ENCODE measurements around the gene USP35.
"Not testable (repeated sequence)": the region's sequence is repeated elsewhere in the genome, so short reads cannot be mapped to it uniquely, and the experiment has no call there.

The USP35 gene

DNA sequence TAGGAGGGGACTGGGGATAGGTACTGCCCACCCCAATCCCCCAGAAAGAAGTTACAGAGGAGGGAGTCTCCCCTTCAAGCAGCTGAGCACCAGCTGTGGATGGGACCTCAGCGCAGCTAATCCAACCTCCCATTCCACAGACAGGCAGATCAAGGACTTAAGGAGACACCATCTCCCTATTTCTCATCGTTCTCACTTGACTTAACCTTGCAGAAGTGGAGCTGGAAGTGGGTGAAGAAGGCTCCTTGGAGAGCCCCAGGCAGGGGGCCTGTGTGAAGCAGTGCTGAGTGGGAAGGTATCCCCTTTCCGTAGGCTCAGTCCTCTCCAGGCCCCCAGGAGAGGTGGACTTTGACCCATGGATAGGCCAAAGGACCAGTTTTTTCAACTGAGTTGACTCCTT lies 27.3 kb downstream of the USP35 start:
- no peak for DNase-seq (ENCODE audit: low read depth)

- DNase-seq (ENCODE audit: low read depth): no peak
These were observed 28.0 kb downstream of the USP35 start for GRCh38 chr11:78216571-78217287.

GRCh38 chr11:78217650-78218541 lies 29.2 kb downstream of the USP35 start:
- DNase-seq (ENCODE audit: low read depth): no peak

- DNase-seq (ENCODE audit: low read depth): no peak
These were observed 30.2 kb downstream of the USP35 start for GRCh38 chr11:78218707-78219492.

DNA sequence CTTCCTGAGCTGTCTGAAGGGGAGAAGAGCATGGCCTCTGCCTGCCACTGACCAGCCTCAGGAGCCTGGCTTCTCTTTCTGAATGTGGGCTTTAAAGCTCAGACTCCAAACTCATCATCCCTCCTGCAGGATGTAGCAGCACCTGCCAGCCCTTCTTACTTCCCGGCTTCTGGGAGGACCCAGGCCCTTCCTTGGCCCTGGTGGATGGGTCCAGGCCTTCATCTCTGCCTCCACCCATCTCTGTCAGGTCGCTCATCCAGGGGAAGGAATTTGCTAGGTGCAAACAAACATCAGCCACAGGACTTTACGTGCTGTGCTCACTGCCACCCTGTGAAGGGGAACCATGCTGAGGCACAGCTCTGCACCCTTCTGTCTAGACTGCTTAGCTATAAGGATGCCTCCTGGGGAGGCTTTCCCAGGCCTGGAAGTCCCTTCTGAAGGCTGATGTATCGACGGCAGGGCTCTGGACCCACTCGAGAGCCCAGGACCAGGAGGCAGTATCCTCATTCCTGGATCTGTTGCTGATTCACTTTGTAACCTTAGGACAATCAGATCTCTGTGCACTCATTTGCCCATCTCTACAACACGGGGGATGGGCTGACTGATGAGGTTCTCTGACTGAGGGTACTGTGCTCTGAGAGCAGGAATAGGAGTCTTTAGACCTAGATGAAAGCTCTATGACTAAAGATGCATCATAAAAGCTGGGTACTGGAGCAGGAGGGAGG lies 30.9 kb downstream of the USP35 start:
- DNase-seq (ENCODE audit: low read depth): no peak

DNA sequence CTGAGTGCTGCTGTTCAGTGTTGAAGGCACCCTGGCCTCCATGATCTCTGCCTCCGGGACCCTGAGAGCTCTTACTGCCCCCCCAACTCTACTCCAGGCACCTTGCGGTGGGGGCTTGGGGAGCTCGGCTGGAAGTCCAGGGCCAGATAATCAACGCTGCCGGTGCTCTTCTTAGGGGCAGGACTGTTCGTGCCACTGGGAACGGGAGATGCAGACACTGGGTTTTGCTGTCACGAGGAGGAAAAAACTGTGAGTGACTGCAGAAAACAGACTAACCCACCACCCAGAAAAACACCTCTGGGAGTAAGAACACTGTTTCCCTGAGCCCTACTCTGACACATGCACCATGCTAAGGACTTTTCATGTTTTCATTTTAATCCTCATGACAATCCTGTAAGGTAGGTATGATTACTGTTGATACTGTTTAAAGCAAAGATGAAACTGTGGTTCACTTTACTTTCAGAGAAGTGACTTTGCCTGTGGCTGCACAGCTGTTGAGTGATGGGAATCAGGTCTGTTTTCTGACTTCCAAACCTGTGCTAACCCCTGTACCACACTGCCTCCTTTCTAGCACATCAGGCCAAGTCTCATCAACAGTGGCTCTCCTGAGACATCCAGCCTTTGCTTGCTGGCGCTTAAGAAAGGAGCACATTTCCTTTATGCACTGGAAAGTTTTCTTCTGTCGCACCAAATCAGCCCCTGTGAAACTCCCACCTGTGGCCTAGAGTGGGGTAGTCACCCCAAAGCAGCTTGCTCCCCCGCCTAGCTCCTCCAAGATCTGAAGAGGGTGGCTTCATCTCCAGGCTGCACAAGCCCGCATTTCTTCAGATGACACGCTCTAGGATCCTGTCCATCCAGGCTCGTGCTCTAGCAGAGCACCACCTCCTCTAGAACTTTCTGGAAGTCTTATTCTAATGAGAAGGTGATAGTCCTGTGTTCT lies 31.8 kb downstream of the USP35 start:
- no peak for DNase-seq (ENCODE audit: low read depth)

DNA sequence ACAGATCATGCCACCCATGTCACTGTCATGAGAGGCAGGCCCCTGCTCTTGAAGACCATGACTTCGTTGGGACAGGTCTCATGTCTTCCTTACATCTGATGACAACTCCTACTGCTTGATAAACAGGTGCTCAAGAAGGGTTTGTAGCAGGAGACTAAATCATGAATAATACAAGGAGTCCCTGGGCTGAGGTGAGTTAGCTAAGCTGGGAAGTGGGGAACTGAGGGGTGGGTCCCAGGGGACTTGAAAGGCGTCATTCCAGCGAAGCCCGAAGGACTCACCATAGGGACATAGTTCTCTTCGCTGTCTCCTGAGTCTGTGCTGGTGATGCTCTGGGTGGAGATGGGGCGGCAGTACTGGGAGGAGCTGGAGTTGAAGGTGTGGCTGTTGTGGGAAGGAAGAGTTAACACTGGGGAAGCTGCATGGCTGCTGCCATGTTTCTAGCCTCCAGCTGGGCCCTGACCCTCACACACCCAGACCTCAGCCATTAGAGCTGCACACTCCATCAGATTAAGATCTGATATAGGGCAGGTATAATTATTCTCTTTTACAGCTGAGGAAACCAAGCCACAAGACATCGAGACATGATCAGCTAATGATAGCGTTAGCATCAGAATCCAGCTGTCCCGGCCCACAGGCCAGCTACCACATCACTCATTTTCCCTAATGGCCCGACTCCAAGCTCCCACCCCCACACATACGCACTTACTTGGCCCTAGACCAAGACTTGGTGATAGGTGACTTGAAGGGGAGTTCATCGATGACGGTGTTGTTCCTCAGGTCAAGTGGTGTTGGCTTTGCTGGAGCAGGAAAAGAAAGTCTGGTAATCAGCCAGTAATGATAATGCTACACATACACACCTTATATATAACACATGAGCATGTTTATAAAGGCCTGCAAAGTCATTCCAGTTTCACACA lies 32.9 kb downstream of the USP35 start:
- no peak for DNase-seq (ENCODE audit: low read depth)

GRCh38 chr11:78222726-78223125 lies 34.0 kb downstream of the USP35 start:
- DNase-seq (ENCODE audit: low read depth): not testable (repeated sequence)

- DNase-seq (ENCODE audit: low read depth): no peak
These were observed 34.7 kb downstream of the USP35 start for GRCh38 chr11:78223320-78223954.

DNA sequence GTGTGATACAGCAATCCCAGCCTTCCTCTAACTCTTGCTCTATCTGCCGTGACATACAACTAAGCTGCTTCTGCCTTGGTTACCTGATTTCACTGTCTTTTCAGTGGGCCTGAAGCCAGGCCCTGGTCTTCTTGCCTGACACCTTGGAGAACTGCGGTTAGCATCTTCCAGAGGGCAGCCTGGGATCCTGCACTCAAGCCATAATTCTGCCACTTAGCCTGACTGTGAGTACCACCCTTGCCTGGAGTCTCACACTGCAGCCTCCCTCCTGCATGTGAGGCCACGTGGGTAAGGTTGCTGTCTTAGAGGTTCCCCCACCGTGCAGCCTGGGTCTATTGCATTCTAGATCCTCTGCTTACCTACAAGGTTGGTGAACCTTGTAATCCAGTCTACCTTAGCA lies 35.8 kb downstream of the USP35 start:
- no peak for DNase-seq (ENCODE audit: low read depth)

- no peak for DNase-seq (ENCODE audit: low read depth)
These were observed 36.2 kb downstream of the USP35 start for GRCh38 chr11:78224906-78225420.

DNA sequence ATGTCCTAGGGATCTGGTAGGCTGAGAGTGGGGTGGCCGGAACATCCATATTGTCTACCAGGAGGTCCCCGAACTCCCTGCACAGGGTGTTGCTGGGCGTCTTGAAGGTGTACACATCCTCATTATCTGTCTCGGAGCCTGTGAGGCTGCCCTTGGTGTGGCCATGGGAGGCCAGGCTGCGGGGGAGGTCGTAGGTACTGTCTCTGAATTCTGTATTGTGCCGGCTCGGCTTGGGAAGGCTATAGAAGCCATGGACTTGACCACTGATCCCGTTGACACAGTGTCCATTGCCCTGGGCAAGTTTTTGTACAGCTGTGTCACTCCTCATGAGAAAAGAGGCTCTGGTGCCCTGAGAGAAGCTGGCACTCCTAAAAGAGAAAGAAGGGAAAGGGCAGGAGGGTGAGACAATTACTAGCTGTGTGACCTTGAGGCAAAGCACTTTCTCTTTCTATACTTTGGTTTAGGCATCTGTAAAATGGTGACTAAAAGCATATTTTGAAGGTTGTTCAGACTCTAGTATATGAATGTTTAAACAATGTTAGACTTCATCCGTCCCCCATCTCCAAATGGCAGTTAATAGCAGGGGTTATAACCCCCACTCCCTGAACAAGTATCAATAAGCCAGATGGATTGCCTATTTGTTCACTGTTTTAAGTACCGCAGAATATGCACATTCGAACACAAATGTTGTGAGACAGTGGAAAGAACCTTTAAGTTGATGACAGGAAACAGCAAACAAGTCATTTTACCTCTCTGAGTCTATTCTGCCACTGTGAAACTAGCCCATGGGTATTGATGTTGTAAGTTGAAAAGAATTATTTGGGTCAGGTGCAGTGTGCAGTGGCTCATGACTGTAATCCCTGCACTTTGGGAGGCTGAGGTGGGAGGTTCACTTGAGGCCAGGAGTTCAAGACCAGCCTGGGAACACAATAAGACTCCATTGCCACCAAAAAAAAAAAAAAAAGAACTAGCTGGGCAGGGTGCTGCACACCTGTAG lies 38.3 kb downstream of the USP35 start:
- DNase-seq (ENCODE audit: low read depth): no peak

DNA sequence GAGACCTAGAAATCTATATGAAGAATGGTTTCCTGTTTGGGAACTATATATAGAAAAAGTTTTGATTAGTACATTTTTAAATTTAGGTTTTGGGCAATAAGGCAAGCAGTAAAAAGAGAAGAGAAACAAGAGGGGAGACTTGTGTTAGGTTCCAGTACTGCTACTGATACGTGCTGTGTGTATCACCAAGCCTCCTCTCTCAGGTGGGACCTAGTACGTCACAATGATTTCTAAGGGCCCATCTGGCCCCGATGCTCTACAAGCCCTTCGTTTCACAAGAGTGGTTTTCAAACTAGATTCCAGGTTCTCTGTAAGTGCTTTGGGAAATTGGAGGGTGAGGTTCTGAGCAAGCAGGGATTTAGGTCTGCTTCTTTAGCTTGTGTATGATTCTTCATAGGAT lies 39.2 kb downstream of the USP35 start:
- no peak for DNase-seq (ENCODE audit: low read depth)

DNA sequence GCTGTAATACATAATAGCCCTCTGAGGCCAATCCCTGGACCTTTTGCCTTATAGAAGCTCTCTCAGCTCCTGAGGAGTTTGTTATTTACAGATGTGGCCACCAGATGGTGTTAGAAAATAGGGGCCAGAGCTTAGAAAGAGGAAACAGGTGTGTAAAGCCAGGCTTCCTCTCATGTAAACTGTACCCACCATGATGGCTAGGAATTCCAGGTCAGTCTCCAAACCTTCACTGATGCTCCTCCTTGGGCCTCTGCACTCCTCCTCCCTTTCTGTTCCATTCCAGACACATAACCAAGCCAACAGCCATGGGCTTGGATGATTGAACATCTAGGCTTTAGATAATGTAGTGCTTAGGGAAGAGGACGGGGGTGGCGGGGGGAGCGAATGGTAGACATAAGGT lies 39.7 kb downstream of the USP35 start:
- DNase-seq (ENCODE audit: low read depth): no peak

- DNase-seq (ENCODE audit: low read depth): no peak
These were observed 40.4 kb downstream of the USP35 start for GRCh38 chr11:78229106-78229505.

- DNase-seq (ENCODE audit: low read depth): no peak
These were observed 41.6 kb downstream of the USP35 start for GRCh38 chr11:78230161-78230877.

- DNase-seq (ENCODE audit: low read depth): no peak
These were observed 43.3 kb downstream of the USP35 start for GRCh38 chr11:78231962-78232501.
